ENCODE results near the gene KCNQ4. TPM values are rescaled to one million over a fixed set of nuclear protein-coding genes. Genes with fewer than 3 reads are reported as not detected.

The KCNQ4 gene
- polyA plus RNA-seq, 2 donors: 1.4 to 1.9 TPM

- H3K27ac ChIP-seq (ENCODE audit: low read depth in 2 of 2, low read length in 1 of 2): no peak overlapping the region
- no peaks in the 10 kb centered on the region for H3K36me3 ChIP-seq (ENCODE audit: control insufficient read depth in 2 of 2, insufficient read depth in 2 of 2, low read length in 1 of 2)
- H3K9me3 ChIP-seq (ENCODE audit: control insufficient read depth in 2 of 2, insufficient read depth in 1 of 2, low read depth in 1 of 2, low read length in 1 of 2): no peaks in the 10 kb centered on the region
- H3K4me3 ChIP-seq (ENCODE audit: low read depth in 1 of 2, low read length in 2 of 2): no peak overlapping the region
- no peaks in the 10 kb centered on the region for H3K27me3 ChIP-seq (ENCODE audit: control insufficient read depth in 1 of 2, insufficient read depth in 2 of 2, low read length in 2 of 2)
- peaks cover 0 to 7% of the 10 kb centered on the region in 2 donors for H3K4me1 ChIP-seq (ENCODE audit: control insufficient read depth in 2 of 2, insufficient read depth in 2 of 2, low read length in 1 of 2)
- 73 to 75% methylated on average over 13 of the region's 13 CpGs for WGBS, 2 donors
Observed at GRCh38 chr1:40853113-40853884, 69.7 kb downstream of the KCNQ4 start.

GRCh38 chr1:40853885-40854170 lies 70.2 kb downstream of the KCNQ4 start:
- no peaks in the 10 kb centered on the region for H3K9me3 ChIP-seq (ENCODE audit: control insufficient read depth in 2 of 2, insufficient read depth in 1 of 2, low read depth in 1 of 2, low read length in 1 of 2)
- no peaks in the 10 kb centered on the region for H3K36me3 ChIP-seq (ENCODE audit: control insufficient read depth in 2 of 2, insufficient read depth in 2 of 2, low read length in 1 of 2)
- 61 to 68% methylated on average over 5 of the region's 5 CpGs for WGBS, 2 donors
- H3K4me3 ChIP-seq (ENCODE audit: low read depth in 1 of 2, low read length in 2 of 2): no peak overlapping the region
- no peaks in the 10 kb centered on the region for H3K27me3 ChIP-seq (ENCODE audit: control insufficient read depth in 1 of 2, insufficient read depth in 2 of 2, low read length in 2 of 2)
- H3K4me1 ChIP-seq (ENCODE audit: control insufficient read depth in 2 of 2, insufficient read depth in 2 of 2, low read length in 1 of 2): peaks cover 0 to 11% of the 10 kb centered on the region in 2 donors
- no peak overlapping the region for H3K27ac ChIP-seq (ENCODE audit: low read depth in 2 of 2, low read length in 1 of 2)

GRCh38 chr1:40855513-40855912 lies 71.9 kb downstream of the KCNQ4 start:
- Histone ChIP-seq H3K4me1 (ENCODE audit: control insufficient read depth in 2 of 2, insufficient read depth in 2 of 2, low read length in 1 of 2) (peaks cover 3 to 12% of the 10 kb centered on the region in 2 donors), H3K4me3 (ENCODE audit: low read depth in 1 of 2, low read length in 2 of 2) (no peak overlapping the region), H3K9me3 (ENCODE audit: control insufficient read depth in 2 of 2, insufficient read depth in 1 of 2, low read depth in 1 of 2, low read length in 1 of 2) (no peaks in the 10 kb centered on the region), H3K27me3 (ENCODE audit: control insufficient read depth in 1 of 2, insufficient read depth in 2 of 2, low read length in 2 of 2) (no peaks in the 10 kb centered on the region), H3K36me3 (ENCODE audit: control insufficient read depth in 2 of 2, insufficient read depth in 2 of 2, low read length in 1 of 2) (no peaks in the 10 kb centered on the region), H3K27ac (ENCODE audit: low read depth in 2 of 2, low read length in 1 of 2) (no peak overlapping the region)
- WGBS, 2 donors: 81 to 85% methylated on average over 6 of the region's 6 CpGs

- WGBS, 2 donors: 73 to 76% methylated on average over 3 of the region's 3 CpGs
Observed at GRCh38 chr1:40856116-40856515, 72.5 kb downstream of the KCNQ4 start.

GRCh38 chr1:40856656-40857302 lies 73.2 kb downstream of the KCNQ4 start:
- H3K9me3 ChIP-seq (ENCODE audit: control insufficient read depth in 2 of 2, insufficient read depth in 1 of 2, low read depth in 1 of 2, low read length in 1 of 2): no peaks in the 10 kb centered on the region
- peak overlapping the region in 1 of 2 donors; percentile 40 for H3K27ac ChIP-seq (ENCODE audit: low read depth in 2 of 2, low read length in 1 of 2)
- no peaks in the 10 kb centered on the region for H3K27me3 ChIP-seq (ENCODE audit: control insufficient read depth in 1 of 2, insufficient read depth in 2 of 2, low read length in 2 of 2)
- no peak overlapping the region for H3K4me3 ChIP-seq (ENCODE audit: low read depth in 1 of 2, low read length in 2 of 2)
- no peaks in the 10 kb centered on the region for H3K36me3 ChIP-seq (ENCODE audit: control insufficient read depth in 2 of 2, insufficient read depth in 2 of 2, low read length in 1 of 2)
- 76 to 79% methylated on average over 9 of the region's 9 CpGs for WGBS, 2 donors
- peaks cover 3 to 12% of the 10 kb centered on the region in 2 donors for H3K4me1 ChIP-seq (ENCODE audit: control insufficient read depth in 2 of 2, insufficient read depth in 2 of 2, low read length in 1 of 2)

More at GRCh38 chr1:40856116-40856515, 72.5 kb downstream of the KCNQ4 start:
- H3K27ac ChIP-seq (ENCODE audit: low read depth in 2 of 2, low read length in 1 of 2): peak overlapping the region in 1 of 2 donors; percentile 27
- no peak overlapping the region for H3K4me3 ChIP-seq (ENCODE audit: low read depth in 1 of 2, low read length in 2 of 2)
- no peaks in the 10 kb centered on the region for H3K9me3 ChIP-seq (ENCODE audit: control insufficient read depth in 2 of 2, insufficient read depth in 1 of 2, low read depth in 1 of 2, low read length in 1 of 2)
- H3K27me3 ChIP-seq (ENCODE audit: control insufficient read depth in 1 of 2, insufficient read depth in 2 of 2, low read length in 2 of 2): no peaks in the 10 kb centered on the region
- H3K4me1 ChIP-seq (ENCODE audit: control insufficient read depth in 2 of 2, insufficient read depth in 2 of 2, low read length in 1 of 2): peaks cover 3 to 12% of the 10 kb centered on the region in 2 donors
- H3K36me3 ChIP-seq (ENCODE audit: control insufficient read depth in 2 of 2, insufficient read depth in 2 of 2, low read length in 1 of 2): no peaks in the 10 kb centered on the region

- no peaks in the 10 kb centered on the region for H3K27me3 ChIP-seq (ENCODE audit: control insufficient read depth in 1 of 2, insufficient read depth in 2 of 2, low read length in 2 of 2)
- H3K9me3 ChIP-seq (ENCODE audit: control insufficient read depth in 2 of 2, insufficient read depth in 1 of 2, low read depth in 1 of 2, low read length in 1 of 2): no peaks in the 10 kb centered on the region
- WGBS, 2 donors: 63 to 74% methylated on average over 2 of the region's 2 CpGs
- no peaks in the 10 kb centered on the region for H3K36me3 ChIP-seq (ENCODE audit: control insufficient read depth in 2 of 2, insufficient read depth in 2 of 2, low read length in 1 of 2)
- H3K27ac ChIP-seq (ENCODE audit: low read depth in 2 of 2, low read length in 1 of 2): peak overlapping the region; percentile 8 to 71
- H3K4me3 ChIP-seq (ENCODE audit: low read depth in 1 of 2, low read length in 2 of 2): no peak overlapping the region
- H3K4me1 ChIP-seq (ENCODE audit: control insufficient read depth in 2 of 2, insufficient read depth in 2 of 2, low read length in 1 of 2): peaks cover 3 to 12% of the 10 kb centered on the region in 2 donors
Observed at GRCh38 chr1:40857737-40858136, 74.2 kb downstream of the KCNQ4 start.

- Histone ChIP-seq H3K9me3 (ENCODE audit: control insufficient read depth in 2 of 2, insufficient read depth in 1 of 2, low read depth in 1 of 2, low read length in 1 of 2) (no peaks in the 10 kb centered on the region), H3K4me1 (ENCODE audit: control insufficient read depth in 2 of 2, insufficient read depth in 2 of 2, low read length in 1 of 2) (peaks cover 3 to 12% of the 10 kb centered on the region in 2 donors), H3K4me3 (ENCODE audit: low read depth in 1 of 2, low read length in 2 of 2) (no peak overlapping the region), H3K27ac (ENCODE audit: low read depth in 2 of 2, low read length in 1 of 2) (peak overlapping the region; percentile 48 to 65), H3K27me3 (ENCODE audit: control insufficient read depth in 1 of 2, insufficient read depth in 2 of 2, low read length in 2 of 2) (no peaks in the 10 kb centered on the region), H3K36me3 (ENCODE audit: control insufficient read depth in 2 of 2, insufficient read depth in 2 of 2, low read length in 1 of 2) (no peaks in the 10 kb centered on the region)
- 94 to 95% methylated on average over 4 of the region's 4 CpGs for WGBS, 2 donors
Observed at GRCh38 chr1:40858856-40859416, 75.3 kb downstream of the KCNQ4 start.

- no peaks in the 10 kb centered on the region for H3K9me3 ChIP-seq (ENCODE audit: control insufficient read depth in 2 of 2, insufficient read depth in 1 of 2, low read depth in 1 of 2, low read length in 1 of 2)
- H3K36me3 ChIP-seq (ENCODE audit: control insufficient read depth in 2 of 2, insufficient read depth in 2 of 2, low read length in 1 of 2): no peaks in the 10 kb centered on the region
- peak overlapping the region; percentile 73 to 76 for H3K4me3 ChIP-seq (ENCODE audit: low read depth in 1 of 2, low read length in 2 of 2)
- peak overlapping the region in 1 of 2 donors; percentile 75 for H3K27ac ChIP-seq (ENCODE audit: low read depth in 2 of 2, low read length in 1 of 2)
- H3K27me3 ChIP-seq (ENCODE audit: control insufficient read depth in 1 of 2, insufficient read depth in 2 of 2, low read length in 2 of 2): no peaks in the 10 kb centered on the region
- H3K4me1 ChIP-seq (ENCODE audit: control insufficient read depth in 2 of 2, insufficient read depth in 2 of 2, low read length in 1 of 2): peaks cover 3 to 12% of the 10 kb centered on the region in 2 donors
- WGBS, 2 donors: 24 to 34% methylated on average over 10 of the region's 10 CpGs
Observed at GRCh38 chr1:40860706-40861223, 77.2 kb downstream of the KCNQ4 start.

- Histone ChIP-seq H3K27ac (ENCODE audit: low read depth in 2 of 2, low read length in 1 of 2) (peak overlapping the region; percentile 74 to 75), H3K9me3 (ENCODE audit: control insufficient read depth in 2 of 2, insufficient read depth in 1 of 2, low read depth in 1 of 2, low read length in 1 of 2) (no peaks in the 10 kb centered on the region), H3K4me1 (ENCODE audit: control insufficient read depth in 2 of 2, insufficient read depth in 2 of 2, low read length in 1 of 2) (peaks cover 3 to 8% of the 10 kb centered on the region in 2 donors), H3K4me3 (ENCODE audit: low read depth in 1 of 2, low read length in 2 of 2) (peak overlapping the region; percentile 73 to 76), H3K36me3 (ENCODE audit: control insufficient read depth in 2 of 2, insufficient read depth in 2 of 2, low read length in 1 of 2) (no peaks in the 10 kb centered on the region), H3K27me3 (ENCODE audit: control insufficient read depth in 1 of 2, insufficient read depth in 2 of 2, low read length in 2 of 2) (no peaks in the 10 kb centered on the region)
- WGBS, 2 donors: 4% methylated on average over 61 to 98 of the region's 98 CpGs
Observed at GRCh38 chr1:40861224-40862003, 77.8 kb downstream of the KCNQ4 start.

Data from esophagus (tissue), 2 donors.